ENCODE results near the gene NUF2.

DNA sequence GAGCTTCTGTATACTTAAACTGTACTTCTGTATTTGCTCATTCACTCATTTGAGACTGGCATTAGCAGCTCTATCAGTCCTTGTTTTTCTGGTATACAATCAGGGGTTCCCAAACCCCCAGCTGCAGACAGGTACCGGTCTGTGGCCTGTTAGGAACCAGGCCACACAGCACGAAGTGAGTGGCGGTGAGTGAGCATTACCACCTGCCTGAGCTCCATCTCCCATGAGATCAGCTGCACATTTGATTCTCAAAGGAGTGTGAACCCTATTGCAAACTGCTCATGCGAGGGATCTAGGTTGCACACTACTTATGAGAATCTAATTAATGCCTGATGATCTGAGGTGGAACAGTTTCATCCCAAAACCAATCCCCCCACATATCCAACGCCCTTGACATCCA lies 18.2 kb upstream of the NUF2 start:
- TF ChIP-seq, protein P1, sequence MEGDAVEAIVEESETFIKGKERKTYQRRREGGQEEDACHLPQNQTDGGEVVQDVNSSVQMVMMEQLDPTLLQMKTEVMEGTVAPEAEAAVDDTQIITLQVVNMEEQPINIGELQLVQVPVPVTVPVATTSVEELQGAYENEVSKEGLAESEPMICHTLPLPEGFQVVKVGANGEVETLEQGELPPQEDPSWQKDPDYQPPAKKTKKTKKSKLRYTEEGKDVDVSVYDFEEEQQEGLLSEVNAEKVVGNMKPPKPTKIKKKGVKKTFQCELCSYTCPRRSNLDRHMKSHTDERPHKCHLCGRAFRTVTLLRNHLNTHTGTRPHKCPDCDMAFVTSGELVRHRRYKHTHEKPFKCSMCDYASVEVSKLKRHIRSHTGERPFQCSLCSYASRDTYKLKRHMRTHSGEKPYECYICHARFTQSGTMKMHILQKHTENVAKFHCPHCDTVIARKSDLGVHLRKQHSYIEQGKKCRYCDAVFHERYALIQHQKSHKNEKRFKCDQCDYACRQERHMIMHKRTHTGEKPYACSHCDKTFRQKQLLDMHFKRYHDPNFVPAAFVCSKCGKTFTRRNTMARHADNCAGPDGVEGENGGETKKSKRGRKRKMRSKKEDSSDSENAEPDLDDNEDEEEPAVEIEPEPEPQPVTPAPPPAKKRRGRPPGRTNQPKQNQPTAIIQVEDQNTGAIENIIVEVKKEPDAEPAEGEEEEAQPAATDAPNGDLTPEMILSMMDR (IDR thresholded peaks at IDR 0.05; ENCODE audit: low read depth, low read length), result no peak
- TF ChIP-seq POLR2A (IDR thresholded peaks at IDR 0.05; ENCODE audit: extremely low read depth, insufficient read length), result no peak
